HG03457 (cell line): Measurements from ENCODE around the gene IL12RB1.

ENCODE experiments used
- ATAC-seq: cut with Tn5 transposase; IDR thresholded peaks from one replicate; pipeline ENCODE4 v1.9.1; 2021; ENCODE audit warnings: moderate number of reproducible peaks; ENCODE audit not compliant: unreplicated experiment

Gene IL12RB1

GRCh38 chr19:18086590-18087138, at the start of gene IL12RB1:
TSS of gene IL12RB1 (minus strand) at chr19:18086934. CDS start at chr19:18086823, 111 bp downstream.
- ATAC-seq: no peak

- no peak for ATAC-seq
Measured at GRCh38 chr19:18135712-18136584, 49.2 kb upstream of the IL12RB1 start.

- no peak for ATAC-seq
Measured at GRCh38 chr19:18131841-18132596, 45.3 kb upstream of the IL12RB1 start.

DNA sequence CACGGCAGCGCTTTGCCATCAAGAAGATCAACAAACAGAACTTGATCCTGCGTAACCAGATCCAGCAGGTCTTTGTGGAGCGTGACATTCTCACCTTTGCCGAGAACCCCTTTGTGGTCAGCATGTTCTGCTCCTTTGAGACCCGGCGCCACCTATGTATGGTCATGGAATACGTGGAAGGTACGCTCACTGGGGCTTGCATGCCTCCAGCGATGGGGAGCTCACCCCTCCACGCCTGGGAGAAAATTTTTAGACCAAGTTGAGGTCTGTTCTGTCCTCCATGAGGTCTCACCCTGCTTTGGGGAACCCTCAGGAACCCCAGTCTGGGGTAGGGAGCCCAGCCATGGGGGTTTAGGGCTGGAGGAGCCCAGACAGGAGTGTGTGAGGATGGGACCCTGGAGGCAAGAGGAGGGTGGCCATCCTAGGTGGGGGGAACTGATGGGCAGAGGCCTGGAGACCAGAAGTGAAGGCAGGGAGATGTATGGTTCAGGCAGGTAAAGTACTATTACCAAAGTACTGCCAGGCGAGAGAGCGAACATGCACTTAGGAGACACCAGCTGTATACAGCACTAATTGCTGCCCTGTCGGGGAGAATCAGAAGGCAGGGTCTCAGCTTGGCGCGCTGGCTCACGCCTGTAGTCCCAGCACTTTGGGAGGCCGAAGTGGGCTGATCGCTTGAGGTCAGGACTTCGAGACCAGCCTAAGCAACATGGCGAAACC, 43.9 kb upstream of the IL12RB1 start:
- ATAC-seq: no peak

DNA sequence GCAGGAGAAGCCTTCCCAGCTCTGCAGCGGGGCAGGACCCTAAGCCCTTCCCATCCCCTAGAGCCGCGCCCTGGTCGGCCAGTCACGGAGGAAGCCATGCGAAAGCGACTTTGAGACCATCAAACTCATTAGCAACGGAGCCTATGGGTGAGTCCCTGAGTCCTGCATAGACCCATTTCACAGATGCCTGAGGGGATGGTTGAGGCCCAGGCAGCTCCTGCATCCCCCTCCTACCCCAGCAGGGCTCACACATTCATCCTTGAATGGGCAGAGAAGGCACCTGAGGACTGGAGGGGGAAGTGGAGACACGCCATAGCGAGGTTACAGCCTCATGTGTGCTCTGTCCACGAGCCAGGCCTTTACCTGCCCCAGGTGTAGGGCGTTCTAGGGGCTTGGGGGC, 42.1 kb upstream of the IL12RB1 start:
- no peak for ATAC-seq

GRCh38 chr19:18128044-18128443, 41.3 kb upstream of the IL12RB1 start:
- ATAC-seq: no peak

GRCh38 chr19:18126097-18126496, 39.4 kb upstream of the IL12RB1 start:
- ATAC-seq: no peak

- ATAC-seq: no peak
Measured at GRCh38 chr19:18123819-18124218, 37.1 kb upstream of the IL12RB1 start.

- no peak for ATAC-seq
Measured at GRCh38 chr19:18122860-18123795, 36.4 kb upstream of the IL12RB1 start.

GRCh38 chr19:18122424-18122823, 35.7 kb upstream of the IL12RB1 start:
- no peak for ATAC-seq

DNA sequence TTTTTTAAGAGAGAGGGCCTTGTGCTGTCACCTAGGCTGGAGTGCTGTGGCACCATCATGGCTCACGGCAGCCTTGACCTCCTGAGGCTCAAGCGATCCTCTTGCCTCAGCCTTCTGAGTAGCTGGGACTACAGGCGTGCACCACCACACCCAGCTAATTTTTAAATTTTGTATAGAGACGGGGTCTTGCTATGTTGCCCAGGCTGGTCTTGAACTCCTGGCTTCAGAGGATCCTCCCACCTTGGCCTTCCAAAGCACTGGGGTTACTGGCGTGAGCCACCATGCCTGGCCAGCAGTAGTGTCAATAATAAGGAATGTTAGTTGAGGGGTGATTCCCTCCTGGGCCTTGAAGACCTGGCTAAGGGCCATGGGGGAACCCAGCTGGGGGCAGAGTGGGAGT, 34.4 kb upstream of the IL12RB1 start:
- ATAC-seq: no peak

- no peak for ATAC-seq
Measured at GRCh38 chr19:18120127-18120526, 33.4 kb upstream of the IL12RB1 start.

DNA sequence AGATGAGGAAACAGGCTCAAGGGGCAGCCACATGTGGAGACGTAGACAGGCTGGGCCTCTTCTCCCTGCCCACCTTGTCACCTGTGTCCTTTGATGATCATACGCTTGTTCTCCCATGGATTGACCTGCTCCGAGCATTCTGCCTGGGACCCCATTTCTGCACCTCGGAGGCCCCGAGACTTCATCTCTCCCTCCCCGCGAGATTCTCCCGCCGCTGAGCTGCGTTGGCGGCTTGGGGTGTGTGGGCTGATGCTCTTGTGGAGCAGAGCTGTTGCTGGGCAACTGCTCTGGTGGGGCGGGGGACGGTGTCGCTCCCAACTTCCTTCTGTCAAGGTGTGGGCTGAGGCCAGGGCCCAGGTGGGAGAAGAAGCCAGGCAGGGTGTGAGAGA, 33.0 kb upstream of the IL12RB1 start:
- ATAC-seq: no peak

DNA sequence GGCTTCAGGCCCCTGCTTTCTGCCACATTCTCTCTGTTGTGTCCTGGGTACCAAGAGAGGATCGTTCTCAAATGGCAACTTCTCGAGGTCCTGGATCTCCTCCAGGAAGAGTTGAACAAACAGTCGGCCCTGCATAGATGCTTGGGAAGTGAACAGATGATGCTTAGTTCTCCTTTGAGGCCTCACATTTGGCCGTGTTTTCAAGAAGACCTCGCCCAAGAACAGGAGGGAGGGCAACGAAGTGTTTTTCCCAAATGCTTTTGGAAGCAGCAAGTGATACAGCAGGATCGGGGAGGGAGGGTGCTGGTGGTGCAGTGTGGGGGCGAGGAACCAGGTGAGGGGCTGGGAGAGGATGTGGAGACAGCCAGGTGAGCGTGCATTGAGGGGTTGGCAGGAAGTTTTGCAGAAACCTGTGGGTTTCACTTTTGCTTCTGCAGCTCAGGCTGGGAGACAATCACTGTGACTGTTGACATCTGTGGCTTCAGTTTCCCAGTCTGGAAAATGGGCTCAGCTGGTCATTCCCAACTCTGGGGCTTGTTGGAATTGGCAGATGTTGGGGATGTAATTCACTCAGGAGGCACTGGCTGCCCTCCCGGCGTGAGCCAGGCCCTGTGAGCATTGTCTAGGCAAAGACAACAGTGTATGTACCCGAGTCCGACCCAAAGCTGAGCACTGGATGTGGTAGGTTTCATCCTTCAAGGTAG, 32.4 kb upstream of the IL12RB1 start:
- no peak for ATAC-seq

GRCh38 chr19:18118420-18119012, 31.8 kb upstream of the IL12RB1 start:
- no peak for ATAC-seq

- peak; percentile 37 for ATAC-seq
Measured at GRCh38 chr19:18117692-18118378, 31.1 kb upstream of the IL12RB1 start.

DNA sequence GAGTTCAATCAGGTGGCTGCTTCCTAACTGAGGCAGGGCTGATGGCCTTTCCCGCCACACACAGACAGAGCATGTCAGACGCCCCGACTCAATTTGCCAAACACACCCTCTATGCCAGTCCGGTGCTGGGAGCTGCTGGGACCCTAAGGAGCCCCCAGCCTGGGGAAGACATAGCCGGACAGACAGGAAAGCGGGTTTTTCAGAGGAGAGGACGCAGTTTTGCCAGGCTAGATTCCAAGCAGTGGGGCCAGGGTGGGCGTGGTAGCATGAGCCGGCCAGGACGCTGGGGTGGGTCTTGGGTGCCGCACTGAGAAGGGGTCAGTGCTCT, 30.6 kb upstream of the IL12RB1 start:
- no peak for ATAC-seq

- no peak for ATAC-seq
Measured at GRCh38 chr19:18114483-18114882, 27.7 kb upstream of the IL12RB1 start.

GRCh38 chr19:18113827-18114226, 27.1 kb upstream of the IL12RB1 start:
- ATAC-seq: no peak
